Heart left ventricle (tissue), 13 donors: Measurements from ENCODE around the gene ADAMTS12.

Source experiments
- POLR2A ChIP-seq, 2 donors: fragments of 450-650 bp; IDR thresholded peaks; one replicate each; pipeline ENCODE4 v1.6.1; 2017; ENCODE audit warnings: antibody characterized with exemption in 2 of 2, mild to moderate bottlenecking in 2 of 2, moderate library complexity in 2 of 2
- TF ChIP-seq, protein P1 (sequence below), 12 donors: fragments of 200-600 bp; sonication (generic) in 4 of 12; IDR thresholded peaks; one replicate each; pipeline versions ENCODE4 v1.5.0 to v1.8.0; 2018 to 2022; ENCODE audit warnings: antibody characterized with exemption in 12 of 12, mild to moderate bottlenecking in 5 of 12
- donor health status: ischemic (EF 13 %, LVEDD 7.1; RV severe dilation, severe dysfunction).
- donor health status: DM: no; HTN: yes; CAD: no.
- donor health status: DM: no; HTN: no; CAD: no.
- donor health status: ischemic (EF 25% LVEDD 6.9; RV normal size, moderate dysfunction).
- donor health status: ischemic (EF 25% LVEDD 5.7; RV mildly dilated, moderate dysfunction).
- donor health status: ischemic (EF 35%, LVEDD 5.7; RV mildly dilated, moderate dysfunction).
- donor health status: nonischemic (EF 11% LVEDD 7.7; RV severe dilation, severe dysfunction).
- donor health status: DM: yes; HTN: yes; CAD: no.
- donor health status: PGD.
- donor health status: ischemic (EF 29% LVEDD 5.4; RV normal size, mild dysfunction).
- donor health status: nonischemic (EF 23%, LVEDD 6.1; RV moderate dilation, normal function).

DNA sequence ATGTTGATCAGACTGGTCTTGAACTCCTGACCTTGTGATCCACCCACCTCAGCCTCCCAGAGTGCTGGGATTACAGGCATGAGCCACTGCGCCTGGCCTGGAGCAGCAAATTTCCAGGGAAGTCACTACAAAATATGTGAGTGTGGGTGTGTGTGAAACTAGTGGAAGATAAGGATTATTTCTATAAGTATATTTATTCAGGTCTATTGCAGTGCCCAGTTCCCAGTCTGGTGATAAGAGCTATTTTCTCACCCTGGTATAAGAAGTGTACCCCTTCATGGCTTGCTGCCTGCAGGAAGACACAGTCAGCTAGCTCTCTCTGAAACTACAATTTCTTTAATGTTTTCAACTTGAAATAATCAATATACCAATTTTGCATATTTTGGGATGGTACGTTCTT, 414.0 kb downstream of the ADAMTS12 start:
- TF ChIP-seq, protein P1, sequence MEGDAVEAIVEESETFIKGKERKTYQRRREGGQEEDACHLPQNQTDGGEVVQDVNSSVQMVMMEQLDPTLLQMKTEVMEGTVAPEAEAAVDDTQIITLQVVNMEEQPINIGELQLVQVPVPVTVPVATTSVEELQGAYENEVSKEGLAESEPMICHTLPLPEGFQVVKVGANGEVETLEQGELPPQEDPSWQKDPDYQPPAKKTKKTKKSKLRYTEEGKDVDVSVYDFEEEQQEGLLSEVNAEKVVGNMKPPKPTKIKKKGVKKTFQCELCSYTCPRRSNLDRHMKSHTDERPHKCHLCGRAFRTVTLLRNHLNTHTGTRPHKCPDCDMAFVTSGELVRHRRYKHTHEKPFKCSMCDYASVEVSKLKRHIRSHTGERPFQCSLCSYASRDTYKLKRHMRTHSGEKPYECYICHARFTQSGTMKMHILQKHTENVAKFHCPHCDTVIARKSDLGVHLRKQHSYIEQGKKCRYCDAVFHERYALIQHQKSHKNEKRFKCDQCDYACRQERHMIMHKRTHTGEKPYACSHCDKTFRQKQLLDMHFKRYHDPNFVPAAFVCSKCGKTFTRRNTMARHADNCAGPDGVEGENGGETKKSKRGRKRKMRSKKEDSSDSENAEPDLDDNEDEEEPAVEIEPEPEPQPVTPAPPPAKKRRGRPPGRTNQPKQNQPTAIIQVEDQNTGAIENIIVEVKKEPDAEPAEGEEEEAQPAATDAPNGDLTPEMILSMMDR (IDR thresholded peaks at IDR 0.05) = no peak
- TF ChIP-seq POLR2A (IDR thresholded peaks at IDR 0.05) = no peak
